IMR-90 (cell line): Measurements from ENCODE around the gene TTC3. TPM values are rescaled to one million over a fixed set of nuclear protein-coding genes. Genes with fewer than 3 reads are reported as not detected.

Experiments
- ATAC-seq: fragments of 200-7000 bp; cut with Tn5 transposase; 2 replicates; pipeline ENCODE4 v1.9.1; 2020; ENCODE audit warnings: low read depth, mild to moderate bottlenecking, moderate library complexity
- BruUV-seq: library from RNA; stranded (reverse); fragments of 400-500 nt; replicated peaks from 2 replicates; lab custom pipeline; 2021; lab: Mats Ljungman, UMichigan
- CTCF ChIA-PET: fragments of 300-600 bp; formaldehyde crosslinking; extraction: SDS; loops from one replicate; lab custom pipeline; 2021; ENCODE audit warnings: antibody characterized with exemption; lab: Yijun Ruan, JAX
- POLR2A ChIA-PET: fragments of 300-600 bp; sonication (Branson Sonifier 250); formaldehyde crosslinking; loops from one replicate; lab custom pipeline; 2022; ENCODE audit warnings: antibody characterized with exemption; ENCODE audit not compliant: unreplicated experiment; lab: Charles Lee
- DNase-seq: peaks from one replicate; pipeline ENCODE4 v3.0.0; 2013
- H2AFZ ChIP-seq: replicated peaks from 2 replicates; pipeline ENCODE3; 2013; ENCODE audit warnings: low read length, mild to moderate bottlenecking; ENCODE audit not compliant: poor library complexity
- H2AK5ac ChIP-seq: 2 replicates; pipeline ENCODE4 v1.6.1; 2013; ENCODE audit warnings: low read depth, low read length, inconsistent platforms
- H2AK9ac ChIP-seq: replicated peaks from 2 replicates; pipeline ENCODE3; 2013; ENCODE audit warnings: mild to moderate bottlenecking, low read depth, low read length, moderate library complexity; ENCODE audit not compliant: poor library complexity
- H2BK120ac ChIP-seq: 2 replicates; pipeline ENCODE4 v1.6.1; 2013; ENCODE audit warnings: low read depth, low read length, inconsistent platforms
- H2BK15ac ChIP-seq: 3 replicates; pipeline ENCODE4 v1.6.1; 2013; ENCODE audit warnings: low read depth, low read length, inconsistent platforms
- H2BK20ac ChIP-seq: 2 replicates; pipeline ENCODE4 v1.6.1; 2013; ENCODE audit warnings: low read depth, mild to moderate bottlenecking, inconsistent platforms, low read length, moderate library complexity
- H2BK5ac ChIP-seq: 2 replicates; pipeline ENCODE4 v1.6.1; 2013; ENCODE audit warnings: mild to moderate bottlenecking, low read depth, low read length, inconsistent platforms; ENCODE audit not compliant: poor library complexity, severe bottlenecking
- H3K14ac ChIP-seq: replicated peaks from 2 replicates; pipeline ENCODE4 v1.6.1; 2013; ENCODE audit warnings: low read depth, low read length, inconsistent platforms
- H3K18ac ChIP-seq: 2 replicates; pipeline ENCODE4 v1.6.1; 2013; ENCODE audit warnings: low read depth, low read length, control low read depth
- H3K23ac ChIP-seq: 2 replicates; pipeline ENCODE4 v1.6.1; 2013; ENCODE audit warnings: low read depth, low read length, inconsistent platforms
- H3K27ac ChIP-seq: 2 replicates; pipeline ENCODE4 v1.5.1; 2013; ENCODE audit warnings: mild to moderate bottlenecking, control low read depth, low read length; ENCODE audit not compliant: insufficient read depth
- H3K27me3 ChIP-seq: 2 replicates; pipeline ENCODE4 v1.6.1; 2013; ENCODE audit warnings: low read length; ENCODE audit not compliant: control insufficient read depth, insufficient read depth
- H3K36me3 ChIP-seq: 2 replicates; pipeline ENCODE4 v1.6.1; 2013; ENCODE audit warnings: low read length, mixed read lengths; ENCODE audit not compliant: control insufficient read depth, insufficient read depth
- H3K4ac ChIP-seq: 2 replicates; pipeline ENCODE4 v1.6.1; 2013; ENCODE audit warnings: low read depth, low read length, inconsistent platforms
- H3K4me1 ChIP-seq: 2 replicates; pipeline ENCODE4 v1.6.1; 2013; ENCODE audit warnings: low read length, mixed read lengths; ENCODE audit not compliant: control insufficient read depth, insufficient read depth
- H3K4me2 ChIP-seq: 2 replicates; pipeline ENCODE4 v1.6.1; 2013; ENCODE audit warnings: low read depth, mild to moderate bottlenecking, control low read depth, low read length, moderate library complexity
- H3K4me3 ChIP-seq: 2 replicates; pipeline ENCODE4 v1.5.1; 2013; ENCODE audit warnings: low read depth, mild to moderate bottlenecking, control low read depth, low read length, moderate library complexity; ENCODE audit not compliant: insufficient read depth
- H3K56ac ChIP-seq: 2 replicates; pipeline ENCODE4 v1.6.1; 2013; ENCODE audit warnings: low read length, inconsistent platforms; ENCODE audit not compliant: insufficient read depth; ENCODE audit errors: extremely low read depth
- H3K79me1 ChIP-seq, 2 experiments: 2 replicates each; pipeline ENCODE4 v1.6.1; 2013; ENCODE audit warnings: low read length in 2 of 2, inconsistent platforms in 1 of 2, low read depth in 1 of 2
- H3K9ac ChIP-seq: 2 replicates; pipeline ENCODE4 v1.6.1; 2013; ENCODE audit warnings: low read depth, low read length, control low read depth
- H3K9me1 ChIP-seq: 2 replicates; pipeline ENCODE4 v1.6.1; 2013; ENCODE audit warnings: low read length, inconsistent platforms; ENCODE audit not compliant: insufficient read depth
- H3K9me3 ChIP-seq: 2 replicates; pipeline ENCODE4 v1.6.1; 2013; ENCODE audit warnings: low read length; ENCODE audit not compliant: control insufficient read depth, insufficient read depth
- H4K20me1 ChIP-seq: 2 replicates; pipeline ENCODE4 v1.6.1; 2013; ENCODE audit warnings: low read length, inconsistent platforms; ENCODE audit not compliant: insufficient read depth
- H4K5ac ChIP-seq: 2 replicates; pipeline ENCODE4 v1.6.1; 2013; ENCODE audit warnings: mild to moderate bottlenecking, low read depth, low read length, control low read depth
- H4K8ac ChIP-seq, 2 experiments: 2 replicates each; pipeline ENCODE4 v1.6.1; 2013; ENCODE audit warnings: low read depth in 2 of 2, low read length in 2 of 2, control low read depth in 1 of 2, inconsistent platforms in 1 of 2
- H4K91ac ChIP-seq: 2 replicates; pipeline ENCODE4 v1.6.1; 2013; ENCODE audit warnings: low read depth, low read length, inconsistent platforms; ENCODE audit not compliant: insufficient read depth
- BHLHE40 ChIP-seq: fragments of 150-350 bp; IDR thresholded peaks from 2 replicates; pipeline ENCODE4 v1.6.1; 2016; ENCODE audit warnings: mild to moderate bottlenecking, low read depth, low read length
- CEBPB ChIP-seq: IDR thresholded peaks from 2 replicates; pipeline ENCODE4 v1.6.1; 2012; ENCODE audit warnings: low read depth, low read length, improper control_type of control experiment
- CHD1 ChIP-seq: IDR thresholded peaks from 2 replicates; pipeline ENCODE4 v1.6.1; 2012; ENCODE audit warnings: low read depth, low read length, improper control_type of control experiment
- CTCF ChIP-seq: conservative IDR thresholded peaks from 2 replicates; pipeline ENCODE4 v1.5.1; 2012; ENCODE audit warnings: mild to moderate bottlenecking, low read depth, low read length, improper control_type of control experiment
- MAFK ChIP-seq: IDR thresholded peaks from 2 replicates; pipeline ENCODE4 v1.6.1; 2012; ENCODE audit warnings: low read depth, low read length, improper control_type of control experiment
- MXI1 ChIP-seq: IDR thresholded peaks from 2 replicates; pipeline ENCODE4 v1.6.1; 2012; ENCODE audit warnings: low read depth, mild to moderate bottlenecking, low read length, moderate library complexity, borderline replicate concordance
- POLR2A ChIP-seq: IDR thresholded peaks from 2 replicates; pipeline ENCODE4 v1.6.1; 2012; ENCODE audit warnings: mild to moderate bottlenecking, low read depth, low read length
- RCOR1 ChIP-seq: IDR thresholded peaks from 2 replicates; pipeline ENCODE4 v1.6.1; 2012; ENCODE audit warnings: mild to moderate bottlenecking, low read length, improper control_type of control experiment; ENCODE audit not compliant: insufficient replicate concordance
- RFX5 ChIP-seq: IDR thresholded peaks from 2 replicates; pipeline ENCODE4 v1.8.0; 2012; ENCODE audit warnings: low read depth, mild to moderate bottlenecking, low read length, moderate library complexity
- WGBS, 2 experiments: methylation state at CpG; one replicate each; pipeline versions ENCODE4 v1.1.5 to v1.1.7; 2013; ENCODE audit warnings: missing lambda C conversion rate in 2 of 2; ENCODE audit not compliant: insufficient read length in 1 of 2; ENCODE audit errors: extremely low coverage in 2 of 2; 5-methylcytosine and 5-hydroxymethylcytosine counted together
- dilution Hi-C: fragments of 300-500 bp; cut with HindIII; formaldehyde crosslinking; loops from one replicate; pipeline ENCODE4 v1.14.3; 2018; ENCODE audit warnings: low sequenced_read_pairs; ENCODE audit not compliant: unreplicated experiment
- in situ Hi-C: fragments of 300-500 bp; cut with MboI; formaldehyde crosslinking; loops from 3 replicates; pipeline ENCODE4 v1.14.3; 2019; ENCODE audit warnings: low sequenced_read_pairs, inconsistent platforms, mixed read lengths
- intact Hi-C: fragments of 100-400 bp; cut with micrococcal nuclease; formaldehyde crosslinking; loops from 2 replicates; pipeline ENCODE4 v1.10.0; 2022
- polyA plus RNA-seq, 3 experiments: library from polyadenylated mRNA; depleted of rRNA; stranded (reverse); fragments of >200 nt; gene quantifications; 2 replicates each; pipeline ENCODE4 v1.2.3, GENCODE V29; 2012; ENCODE audit warnings: low replicate concordance in 1 of 3
- total RNA-seq: library from RNA; depleted of rRNA; stranded (reverse); fragments of >200 nt; gene quantifications from 2 replicates; pipeline ENCODE4 v1.2.3, GENCODE V29; 2012
- TF ChIP-seq, protein P1 (sequence below): fragments of 150-350 bp; IDR thresholded peaks from 2 replicates; pipeline ENCODE4 v1.6.1; 2017; ENCODE audit warnings: mild to moderate bottlenecking, antibody characterized with exemption, low read length, low read depth

TTC3 gene
- total and polyA plus RNA-seq, 2 of the 4 experiments (the other 2 are of a cell fraction) = 96.7 to 293 TPM

DNA sequence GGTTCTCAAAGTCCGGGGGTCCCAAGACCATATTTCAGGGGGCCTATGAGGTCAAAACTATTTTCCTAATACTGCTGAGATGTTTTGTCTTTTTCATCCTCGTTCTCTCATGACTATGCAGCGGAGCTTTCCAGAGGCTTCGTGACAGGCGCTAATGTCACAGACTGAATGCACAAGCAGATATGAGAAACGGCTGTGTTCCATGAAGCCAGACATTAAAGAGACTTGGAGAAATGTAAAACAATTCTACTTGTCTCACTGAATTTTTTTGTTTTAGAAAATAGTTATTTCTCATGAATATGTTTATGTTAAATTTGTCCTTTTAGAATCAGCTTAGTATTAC lies 10.5 kb upstream of the TTC3 start (continued):
- no peak for TF ChIP-seq MAFK
- TF ChIP-seq RCOR1 = no peak

DNA sequence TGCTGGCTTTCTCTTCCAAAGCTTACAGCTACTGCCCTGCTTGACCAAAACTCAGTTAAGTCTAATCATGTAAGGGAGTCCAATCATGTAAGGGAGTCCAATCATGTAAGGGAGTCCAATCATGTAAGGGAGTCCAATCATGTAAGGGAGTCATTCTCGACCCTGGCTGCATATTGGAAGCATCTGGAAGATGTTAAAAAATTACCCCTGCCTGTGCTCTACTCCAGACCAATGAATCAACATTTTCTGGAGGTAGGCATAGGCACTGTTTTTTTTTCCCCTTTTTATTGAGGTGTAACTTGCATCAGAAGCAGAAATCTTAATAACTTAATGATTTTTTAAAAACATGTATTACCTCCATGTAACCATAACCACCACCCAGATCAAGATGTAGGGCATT lies 9.6 kb upstream of the TTC3 start:
- Histone ChIP-seq H3K18ac (no peak overlapping the region), H4K8ac (no peak overlapping the region), H3K9me3 (no peaks in the 10 kb centered on the region), H4K5ac (peak overlapping the region; percentile 14; the same call in 1 of the 2 replicates), H2AFZ (no peak overlapping the region), H2AK5ac (0 out of 2 replicates have a peak overlapping the region, but pooled peaks have one; percentile 65), H2BK120ac (peak overlapping the region; percentile 43; the same call in 1 of the 2 replicates), H3K14ac (no peak overlapping the region), H3K9ac (no peak overlapping the region), H2BK5ac (no peak overlapping the region), H3K4me1 (peaks cover 17% of the 10 kb centered on the region), H3K4ac (0 out of 2 replicates have a peak overlapping the region, but pooled peaks have one; percentile 5), H3K36me3 (no peaks in the 10 kb centered on the region), H2BK20ac (no peak overlapping the region), H3K4me3 (no peak overlapping the region), H3K9me1 (peaks cover 19% of the 10 kb centered on the region), H3K27ac (no peak overlapping the region), H3K4me2 (no peak overlapping the region), H3K23ac (no peak overlapping the region), H3K27me3 (no peaks in the 10 kb centered on the region), H3K79me1 (peaks cover 0 to 4% of the 10 kb centered on the region in 2 experiments; a peak in 1 of 4 replicates), H4K91ac (no peak overlapping the region; the same call in 1 of the 2 replicates), H4K20me1 (peaks cover 4% of the 10 kb centered on the region; the same call in 1 of the 2 replicates), H2AK9ac (no peak overlapping the region), H3K56ac (no peak overlapping the region), H2BK15ac (0 out of 3 replicates have a peak overlapping the region, but pooled peaks have one; percentile 44)
- ATAC-seq (no peak), DNase-seq (no peak)
- in situ Hi-C loops (no loop called here), dilution Hi-C loops (no loop called here), intact Hi-C loops (no loop called here)
- no CpG with 5 or more reads among the region's 1 CpG for WGBS, 2 experiments
- CTCF ChIA-PET = no interaction called here
- POLR2A ChIA-PET = no interaction called here
- no TSS peak for BruUV-seq
- no peak for TF ChIP-seq RFX5
- TF ChIP-seq CHD1 = no peak
- TF ChIP-seq POLR2A = no peak
- no peak for TF ChIP-seq CEBPB
- no peak for TF ChIP-seq RCOR1
- TF ChIP-seq, protein P1, sequence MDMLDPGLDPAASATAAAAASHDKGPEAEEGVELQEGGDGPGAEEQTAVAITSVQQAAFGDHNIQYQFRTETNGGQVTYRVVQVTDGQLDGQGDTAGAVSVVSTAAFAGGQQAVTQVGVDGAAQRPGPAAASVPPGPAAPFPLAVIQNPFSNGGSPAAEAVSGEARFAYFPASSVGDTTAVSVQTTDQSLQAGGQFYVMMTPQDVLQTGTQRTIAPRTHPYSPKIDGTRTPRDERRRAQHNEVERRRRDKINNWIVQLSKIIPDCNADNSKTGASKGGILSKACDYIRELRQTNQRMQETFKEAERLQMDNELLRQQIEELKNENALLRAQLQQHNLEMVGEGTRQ = no peak
- no peak for TF ChIP-seq CTCF
- TF ChIP-seq BHLHE40 = no peak
- no peak for TF ChIP-seq MXI1
